ENCODE measurements around the gene ESR1.
"Not testable (repeated sequence)": the region's sequence is repeated elsewhere in the genome, so short reads cannot be mapped to it uniquely, and the experiment has no call there.

Gene ESR1

GRCh38 chr6:152100183-152100618 is 292.7 kb downstream of the ESR1 start:
- DNase-seq: no peak

DNA sequence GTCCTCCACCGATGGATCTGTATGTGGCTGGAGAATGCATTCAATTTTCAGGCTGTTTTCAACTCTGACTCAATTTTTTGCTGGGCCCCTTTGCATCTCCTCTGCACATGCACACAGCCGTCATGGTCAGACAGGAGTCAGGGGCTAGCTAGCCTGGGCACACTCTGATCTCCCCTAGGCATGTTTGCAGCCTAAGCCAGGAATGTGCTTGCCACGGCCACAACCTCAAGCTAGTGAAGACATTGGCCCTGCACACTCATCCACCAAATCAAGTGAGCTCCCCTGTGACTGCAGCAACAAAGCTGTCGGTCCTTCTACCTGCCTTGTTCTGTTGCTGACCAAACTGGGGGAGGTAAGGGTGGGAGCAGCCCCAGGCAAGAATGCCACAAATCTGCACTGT is 300.5 kb downstream of the ESR1 start:
- no peak for DNase-seq

DNA sequence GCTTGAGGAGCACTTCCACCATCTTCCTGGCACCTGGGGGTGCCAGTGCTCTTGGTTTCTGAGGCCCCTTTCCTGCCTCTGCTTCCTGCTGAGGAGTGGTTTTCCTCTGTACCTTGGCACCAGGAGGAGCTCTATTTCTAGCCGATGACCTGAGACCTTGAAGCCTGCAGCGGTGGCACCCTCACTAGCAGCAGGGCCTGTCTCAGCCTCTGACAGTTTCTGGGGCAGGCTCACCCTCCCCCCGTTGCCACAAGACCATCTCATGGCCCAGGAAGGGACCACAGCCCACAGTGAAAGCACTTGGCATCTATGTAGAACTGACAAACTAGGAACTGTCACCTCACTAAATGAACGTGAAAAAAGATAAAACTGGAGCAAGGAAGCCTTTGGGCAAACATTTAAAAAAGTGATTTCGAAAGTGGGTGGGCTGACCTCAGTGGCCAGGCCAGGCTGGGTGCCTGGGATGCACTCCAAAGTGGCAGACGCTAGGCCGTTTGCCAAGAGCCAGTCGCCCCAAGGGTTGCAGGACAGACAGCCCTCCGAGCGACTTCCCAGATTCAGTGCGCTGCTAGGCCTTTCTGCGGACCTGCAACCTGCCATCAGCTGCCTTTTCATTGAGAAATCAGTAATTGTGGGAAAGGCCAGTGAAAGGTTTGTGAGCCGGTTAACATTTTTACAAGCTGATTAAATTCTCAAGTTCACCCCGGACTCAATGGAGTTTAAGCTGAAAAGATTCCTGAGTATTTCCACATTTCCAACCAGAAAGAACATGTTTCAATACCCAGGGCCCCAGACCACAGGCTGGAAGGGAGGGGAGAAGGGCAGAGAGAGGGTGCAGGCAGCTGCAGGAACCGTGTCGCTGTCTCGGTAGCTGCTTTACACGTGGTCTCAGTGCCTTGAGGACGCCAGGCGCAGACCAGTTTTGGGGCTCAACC is 303.7 kb downstream of the ESR1 start:
- no peak for DNase-seq

- no peak for DNase-seq
These were observed 305.2 kb downstream of the ESR1 start for GRCh38 chr6:152112491-152113261.

- DNase-seq: no peak
These were observed 310.0 kb downstream of the ESR1 start for GRCh38 chr6:152117156-152118133.

DNA sequence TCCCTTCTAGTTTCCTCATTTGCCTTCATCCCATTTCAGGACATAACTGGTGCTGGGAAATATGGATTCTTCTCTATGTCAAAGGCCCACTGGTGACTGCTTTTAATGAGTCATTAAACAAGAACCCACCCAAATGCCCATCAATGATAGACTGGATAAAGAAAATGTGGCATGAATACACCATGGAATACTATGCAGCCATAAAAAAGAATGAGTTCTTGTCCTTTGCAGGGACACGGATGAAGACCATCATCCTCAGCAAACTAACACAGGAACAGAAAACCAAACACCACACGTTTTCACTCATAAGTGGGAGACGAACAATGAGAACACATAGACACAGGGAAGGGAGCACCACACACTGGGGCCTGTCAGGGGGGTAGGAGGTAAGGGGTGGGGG is 310.7 kb downstream of the ESR1 start:
- no peak for DNase-seq

GRCh38 chr6:152118678-152119077 is 311.2 kb downstream of the ESR1 start:
- DNase-seq: no peak

GRCh38 chr6:152119831-152120230 is 312.3 kb downstream of the ESR1 start:
- DNase-seq: no peak

- no peak for DNase-seq
These were observed 314.4 kb downstream of the ESR1 start for GRCh38 chr6:152121910-152122309.

DNA sequence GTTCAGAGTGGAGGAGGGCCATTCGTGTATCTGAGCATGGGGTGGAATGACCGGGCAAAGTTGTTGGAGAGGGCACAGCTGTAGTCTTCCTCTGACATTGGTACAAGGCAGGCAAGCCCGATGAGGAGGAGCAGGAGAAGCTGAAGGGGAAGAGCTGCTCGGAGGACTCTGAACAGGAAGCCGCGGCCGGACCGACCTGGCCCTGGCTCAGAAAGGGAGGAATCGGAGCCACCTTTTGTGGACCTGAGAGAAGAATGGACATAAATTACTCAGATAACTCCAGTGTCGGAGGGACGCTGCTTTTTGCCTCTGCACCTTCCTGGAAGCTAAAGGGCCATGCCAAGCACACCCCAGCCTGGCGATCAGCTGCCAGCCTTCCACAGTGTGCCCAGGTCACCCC is 315.0 kb downstream of the ESR1 start:
- DNase-seq: no peak

GRCh38 chr6:152123076-152123475 is 315.6 kb downstream of the ESR1 start:
- no peak for DNase-seq

DNA sequence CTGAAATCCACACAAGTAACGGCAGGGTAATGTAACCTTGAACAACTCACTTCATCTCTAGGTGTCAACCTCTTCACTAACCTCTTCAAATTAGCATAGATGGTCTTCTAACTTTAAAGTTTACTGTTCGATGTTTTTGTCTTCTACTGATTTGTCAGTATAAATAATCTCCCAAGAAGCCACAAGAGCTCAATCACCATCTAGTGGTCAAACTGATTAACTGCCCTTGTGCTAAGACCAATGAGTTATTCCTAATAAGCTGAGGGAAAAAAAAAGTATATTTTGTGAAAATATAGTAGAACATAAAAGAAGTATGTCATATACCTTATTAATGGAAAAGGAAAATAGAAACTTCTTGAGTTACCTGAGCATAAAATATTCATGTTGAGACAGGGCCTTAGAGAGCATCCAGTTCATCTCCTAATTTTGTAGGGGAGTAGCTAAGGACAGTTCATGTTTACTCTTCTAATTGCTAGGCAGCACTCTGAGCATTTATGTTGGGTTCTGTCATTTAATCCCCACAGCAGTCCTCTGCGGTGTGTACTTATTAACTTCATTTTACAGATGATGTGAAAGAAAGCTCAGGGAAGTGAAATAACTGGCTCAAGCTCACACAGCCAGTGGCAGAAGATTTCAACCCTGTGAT is 317.1 kb downstream of the ESR1 start:
- no peak for DNase-seq

DNA sequence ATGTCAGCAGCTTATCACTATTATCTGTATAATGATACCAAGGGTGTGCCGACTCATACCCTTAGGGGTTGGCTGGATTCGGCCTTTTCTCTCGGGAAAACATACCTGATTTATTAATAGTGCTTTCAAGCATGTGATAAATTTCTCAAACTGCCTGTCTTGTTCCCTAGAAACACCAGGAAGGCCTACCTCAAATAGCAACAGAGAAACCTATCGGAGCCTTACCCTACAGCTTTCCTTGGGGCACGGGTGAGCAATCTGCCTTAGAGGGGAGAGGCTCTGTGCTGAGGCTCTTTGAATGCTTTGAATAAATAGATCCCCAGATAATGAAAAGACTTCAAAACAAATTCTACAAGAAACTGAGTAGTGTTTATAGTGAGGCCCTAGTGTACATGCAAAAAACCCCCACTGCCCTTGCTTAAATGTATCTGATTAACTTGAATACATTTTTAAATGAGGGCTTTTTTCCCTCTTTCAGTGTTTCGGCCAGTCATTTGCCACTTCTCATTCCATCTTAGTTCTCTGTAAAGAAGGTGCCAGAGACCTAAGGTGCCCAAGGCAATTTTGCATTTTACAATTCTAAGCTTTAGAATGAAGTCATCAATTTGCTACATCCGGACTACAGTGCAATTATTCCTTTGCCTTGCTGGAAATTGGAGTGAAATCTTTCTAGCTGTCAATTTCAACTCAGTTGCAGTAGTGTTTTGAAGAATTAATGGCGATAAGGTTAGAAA is 320.1 kb downstream of the ESR1 start:
- DNase-seq: no peak

DNA sequence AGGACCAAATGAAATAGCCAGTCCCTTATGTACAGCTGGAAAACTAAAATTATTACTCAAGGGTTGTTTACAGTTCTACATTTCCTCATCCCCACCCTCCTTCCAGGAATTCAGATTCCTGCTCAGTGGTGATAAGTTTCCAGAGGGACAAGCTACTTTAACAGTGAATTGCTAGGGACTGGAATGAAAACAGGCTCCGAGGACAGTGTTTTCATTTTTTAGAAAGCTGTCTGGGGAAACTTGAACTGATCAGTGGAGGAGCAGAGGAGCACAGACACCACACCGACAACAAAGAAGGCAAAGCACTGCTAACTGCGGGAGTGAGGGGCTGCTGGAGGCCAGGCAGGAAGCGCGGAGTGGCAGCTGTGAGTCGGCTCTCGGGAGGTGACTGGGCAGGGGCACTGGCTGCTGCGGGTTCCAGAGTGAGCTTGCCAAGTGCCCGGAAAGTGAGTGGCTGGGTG is 322.2 kb downstream of the ESR1 start:
- DNase-seq: no peak

DNA sequence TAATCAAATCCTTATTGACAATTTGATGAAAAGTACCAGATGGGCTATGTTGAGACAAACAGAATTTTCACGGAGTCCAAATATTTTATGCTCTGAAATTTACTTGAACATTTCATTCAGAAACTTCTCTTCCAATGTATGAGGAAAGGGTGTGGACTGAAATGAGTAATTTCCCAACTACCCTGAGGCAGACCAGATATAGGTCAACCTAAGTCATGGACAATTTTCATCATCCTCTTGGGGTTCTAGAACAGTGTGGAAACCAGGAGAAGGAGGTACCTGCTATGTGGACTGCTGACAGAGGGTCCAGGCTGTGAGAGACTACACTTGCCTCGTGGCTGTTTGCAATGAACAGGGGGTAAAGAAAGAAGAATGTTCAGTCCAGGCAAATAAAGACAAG is 323.0 kb downstream of the ESR1 start:
- no peak for DNase-seq

GRCh38 chr6:152135755-152136448 is 328.4 kb downstream of the ESR1 start:
- no peak for DNase-seq

- DNase-seq: no peak
These were observed 329.0 kb downstream of the ESR1 start for GRCh38 chr6:152136449-152136825.

DNA sequence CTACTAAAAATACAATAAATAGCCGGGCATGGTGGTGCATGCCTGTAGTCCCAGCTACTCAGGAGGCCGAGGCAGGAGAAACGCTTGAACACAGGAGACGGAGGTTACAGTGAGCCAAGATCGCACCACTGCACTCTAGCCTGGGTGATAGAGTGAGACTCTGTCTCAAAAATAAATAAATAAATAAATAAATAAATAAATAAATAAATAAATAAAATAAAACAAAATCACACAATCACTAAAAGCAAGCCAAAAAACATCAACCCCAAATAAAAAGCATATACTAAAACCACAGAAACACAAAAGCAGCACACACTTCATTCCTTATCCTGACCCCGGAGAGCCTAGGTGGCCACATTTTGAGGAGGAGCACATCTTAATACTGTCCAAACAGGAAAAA is 330.9 kb downstream of the ESR1 start:
- not testable (repeated sequence) for DNase-seq

GRCh38 chr6:152142105-152142504 is 334.6 kb downstream of the ESR1 start:
- DNase-seq: no peak

DNA sequence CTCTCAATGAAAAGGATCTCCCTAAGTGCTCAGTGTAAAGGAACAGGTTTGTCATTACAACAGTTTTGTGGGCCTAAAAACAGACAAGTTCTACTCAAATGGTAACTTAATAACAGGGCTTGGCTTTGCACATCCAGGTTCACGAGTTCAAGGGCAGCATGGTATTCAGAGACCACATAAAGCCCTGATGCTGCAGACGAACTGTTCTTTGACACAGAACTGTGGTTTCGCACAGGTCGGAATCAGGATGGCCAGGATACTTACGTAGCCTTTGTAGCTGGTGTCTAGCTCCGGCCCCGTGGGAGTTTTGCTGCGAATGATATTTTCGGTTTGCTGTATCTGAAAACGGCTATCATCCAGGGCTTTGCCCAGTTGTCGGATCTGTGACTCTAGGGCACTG is 335.9 kb downstream of the ESR1 start:
- DNase-seq: no peak

DNA sequence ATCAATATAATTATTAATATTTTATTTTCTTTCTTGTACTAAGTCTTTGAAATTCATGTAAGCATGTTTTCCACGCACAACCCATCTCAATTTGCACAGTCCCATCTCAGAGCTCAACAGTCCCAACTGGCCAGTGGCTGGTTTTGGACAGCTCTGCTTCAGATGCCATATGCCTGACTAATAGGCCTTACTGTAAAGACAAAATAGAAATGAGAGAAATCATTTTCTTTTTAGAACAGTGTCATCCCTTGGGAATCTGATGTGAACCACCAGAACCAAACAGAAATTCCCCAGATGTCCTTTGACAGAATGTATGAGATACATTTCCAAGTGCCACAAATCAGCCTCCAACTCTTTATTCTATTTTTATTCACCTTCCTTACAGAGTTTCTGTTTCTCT is 338.9 kb downstream of the ESR1 start:
- DNase-seq: no peak

Data from stimulated activated CD4-positive, alpha-beta T cell treated with anti-CD3 and anti-CD28 coated beads, Interleukin-15, amount 100 ng/mL, for 24 hours (primary cell).